Hepatic stellate cell (primary cell): ENCODE data around the gene YWHAQ.

Experiments
- DNase-seq: peaks from one replicate; pipeline ENCODE4 v3.0.0; 2011; ENCODE audit warnings: low spot score

YWHAQ gene

GRCh38 chr2:9655441-9656269, 24.9 kb upstream of the YWHAQ start:
- peak; percentile 84 for DNase-seq

GRCh38 chr2:9654452-9655100, 23.8 kb upstream of the YWHAQ start:
- no peak for DNase-seq

GRCh38 chr2:9653485-9654271, 22.9 kb upstream of the YWHAQ start:
- no peak for DNase-seq

DNA sequence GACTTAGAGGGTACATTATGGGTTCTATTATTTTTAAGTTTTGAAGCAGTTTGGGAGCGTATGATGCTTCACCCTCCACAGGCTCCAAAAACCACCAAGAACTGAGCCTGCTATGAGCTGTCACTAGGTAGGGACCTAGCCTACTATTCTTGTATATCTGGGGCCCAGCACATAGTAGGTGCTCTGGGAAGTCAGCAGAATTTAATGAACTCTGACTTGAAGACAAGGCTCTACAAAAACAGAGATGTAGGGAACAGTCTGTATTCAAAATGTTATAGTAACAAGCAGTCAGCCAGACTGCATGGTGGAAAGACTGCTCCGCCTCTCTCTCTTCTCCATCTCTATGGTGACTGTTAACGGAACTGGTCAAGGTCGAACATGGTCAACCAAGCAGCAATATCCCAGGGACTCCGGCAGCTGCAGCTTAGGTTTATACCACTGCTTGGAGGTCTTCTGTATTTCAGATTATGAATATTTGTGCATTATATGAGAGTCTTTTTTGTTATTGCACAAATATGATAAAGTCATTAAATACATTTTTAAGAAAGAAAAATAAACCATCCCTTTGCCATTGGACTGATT, 22.2 kb upstream of the YWHAQ start:
- no peak for DNase-seq

GRCh38 chr2:9652267-9652666, 21.5 kb upstream of the YWHAQ start:
- no peak for DNase-seq

DNA sequence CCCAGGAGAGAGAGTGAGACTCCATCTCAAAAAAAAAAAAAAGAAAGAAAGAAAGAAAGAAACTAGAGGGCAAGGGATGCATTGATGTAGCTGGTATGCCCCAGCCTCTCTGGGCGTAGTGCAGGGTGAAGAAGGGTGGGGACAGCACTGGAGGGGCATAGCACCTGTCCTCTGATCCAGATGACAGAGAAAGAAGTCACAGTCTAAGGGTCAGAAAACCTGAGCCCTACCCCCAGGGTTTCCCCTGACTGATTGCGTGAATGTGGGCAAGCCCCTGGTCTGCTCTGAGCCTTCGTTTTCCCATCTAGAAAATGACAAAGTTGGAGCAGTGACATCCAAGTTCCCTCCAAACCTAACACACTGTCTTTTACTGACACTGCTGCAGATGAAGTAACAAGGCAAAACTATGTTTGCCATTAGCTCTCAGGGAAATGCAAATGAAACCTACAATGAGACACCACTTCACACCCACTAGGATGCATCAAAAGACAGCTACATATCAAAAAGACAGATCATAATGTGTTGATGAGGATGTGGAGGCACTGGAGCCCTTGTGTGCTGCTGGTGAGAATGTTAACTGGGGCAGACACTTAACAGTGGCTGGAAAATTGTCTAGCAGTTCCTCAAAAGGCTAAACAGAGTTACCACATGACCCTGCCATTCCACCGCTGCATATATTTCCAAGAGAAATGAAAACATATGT, 19.5 kb upstream of the YWHAQ start:
- DNase-seq: no peak

GRCh38 chr2:9649261-9649660, 18.5 kb upstream of the YWHAQ start:
- DNase-seq: no peak

DNA sequence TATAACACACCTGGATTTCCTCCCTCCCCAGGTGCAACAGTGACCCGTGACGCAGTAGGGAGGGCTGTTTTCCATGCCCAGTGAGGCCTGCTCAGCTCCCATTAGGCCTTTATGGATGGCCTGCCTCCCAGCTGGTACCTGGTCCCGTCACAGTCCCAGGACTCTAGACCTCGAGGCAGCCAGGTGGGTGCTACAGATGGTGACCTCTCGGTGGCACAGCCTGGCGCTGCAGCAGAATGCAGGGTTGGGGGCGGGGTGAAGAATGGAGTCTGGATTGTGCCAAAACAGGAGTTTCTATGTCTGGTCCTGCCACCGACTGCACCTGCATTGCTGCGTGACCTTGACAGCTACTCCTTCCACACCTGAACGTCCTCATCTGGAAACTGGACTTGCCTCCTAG, 18.0 kb upstream of the YWHAQ start:
- no peak for DNase-seq

GRCh38 chr2:9647884-9648283, 17.1 kb upstream of the YWHAQ start:
- no peak for DNase-seq

GRCh38 chr2:9646196-9647030, 15.6 kb upstream of the YWHAQ start:
- DNase-seq: no peak

DNA sequence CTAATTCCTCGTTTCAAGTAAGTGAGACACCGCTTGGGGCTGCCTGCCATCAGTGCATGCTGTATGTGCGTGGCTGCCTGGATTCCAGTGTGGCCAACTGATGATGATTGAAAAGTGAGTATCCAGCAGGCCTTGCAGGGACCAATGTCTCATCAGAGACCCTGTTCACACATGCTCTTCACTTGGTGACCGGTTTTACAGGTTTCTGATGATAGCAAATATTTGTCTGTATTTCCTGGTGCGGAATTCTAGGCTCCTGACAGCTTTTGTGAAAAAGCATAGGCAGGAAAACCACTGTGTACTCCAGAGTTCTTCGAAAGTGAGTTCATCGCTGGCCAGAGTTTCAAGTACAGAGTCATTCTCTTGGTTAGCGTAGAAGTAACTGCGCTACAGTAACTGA, 13.8 kb upstream of the YWHAQ start:
- DNase-seq: no peak

GRCh38 chr2:9644021-9644420, 13.2 kb upstream of the YWHAQ start:
- DNase-seq: no peak

DNA sequence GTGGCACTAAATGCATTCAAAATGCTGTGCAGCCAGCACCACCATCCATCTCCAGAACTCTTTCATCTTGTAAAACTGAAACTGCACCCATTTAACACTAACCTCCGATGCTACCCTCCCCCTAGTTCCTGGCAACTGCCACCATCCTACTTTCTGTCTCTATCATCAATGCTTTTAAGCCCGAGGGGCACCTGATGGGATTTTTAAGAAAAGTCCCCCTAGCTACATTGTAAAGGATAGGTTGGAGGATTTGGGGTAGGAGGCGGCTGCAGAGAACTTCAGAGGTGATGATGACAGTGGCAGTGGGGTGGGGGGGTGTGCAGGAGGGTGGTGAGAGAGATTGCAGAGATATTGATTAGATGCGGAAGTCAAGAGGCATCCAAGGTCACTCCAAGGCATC, 10.8 kb upstream of the YWHAQ start:
- DNase-seq: no peak

DNA sequence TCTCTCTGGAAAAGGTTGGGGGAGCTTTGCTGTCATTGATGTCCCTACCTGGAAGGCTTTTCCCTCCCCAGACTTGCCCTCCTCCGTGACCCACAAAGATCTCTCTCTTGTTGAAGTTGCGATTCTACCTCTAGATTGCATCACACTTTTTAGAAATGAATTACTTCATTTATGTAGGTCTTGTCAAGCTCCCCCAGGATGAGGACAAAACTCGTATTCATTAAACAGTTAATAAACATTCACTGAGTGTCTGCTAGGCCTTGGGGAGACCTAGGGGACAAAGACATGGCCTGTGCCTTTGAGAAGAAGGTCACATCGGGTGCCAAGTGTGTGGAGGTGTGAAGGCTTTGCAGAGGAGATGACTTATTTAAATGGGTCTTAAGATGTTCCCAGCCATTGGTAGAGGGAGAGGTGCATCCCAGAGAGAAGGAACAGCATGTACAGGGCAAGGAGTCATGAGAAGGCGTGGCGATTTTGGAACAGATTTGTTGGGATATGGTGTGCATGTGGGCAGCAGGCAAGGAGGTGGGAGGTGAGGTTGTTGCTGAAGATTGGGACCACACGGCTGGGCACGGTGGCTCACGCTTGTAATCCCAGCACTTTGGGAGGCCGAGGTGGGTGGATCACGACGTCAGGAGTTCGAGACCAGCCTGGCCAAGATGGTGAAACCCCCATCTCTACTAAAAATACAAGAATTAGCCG, 9.8 kb upstream of the YWHAQ start:
- no peak for DNase-seq

- DNase-seq: no peak
Measured at GRCh38 chr2:9639740-9640343, 9.0 kb upstream of the YWHAQ start.

DNA sequence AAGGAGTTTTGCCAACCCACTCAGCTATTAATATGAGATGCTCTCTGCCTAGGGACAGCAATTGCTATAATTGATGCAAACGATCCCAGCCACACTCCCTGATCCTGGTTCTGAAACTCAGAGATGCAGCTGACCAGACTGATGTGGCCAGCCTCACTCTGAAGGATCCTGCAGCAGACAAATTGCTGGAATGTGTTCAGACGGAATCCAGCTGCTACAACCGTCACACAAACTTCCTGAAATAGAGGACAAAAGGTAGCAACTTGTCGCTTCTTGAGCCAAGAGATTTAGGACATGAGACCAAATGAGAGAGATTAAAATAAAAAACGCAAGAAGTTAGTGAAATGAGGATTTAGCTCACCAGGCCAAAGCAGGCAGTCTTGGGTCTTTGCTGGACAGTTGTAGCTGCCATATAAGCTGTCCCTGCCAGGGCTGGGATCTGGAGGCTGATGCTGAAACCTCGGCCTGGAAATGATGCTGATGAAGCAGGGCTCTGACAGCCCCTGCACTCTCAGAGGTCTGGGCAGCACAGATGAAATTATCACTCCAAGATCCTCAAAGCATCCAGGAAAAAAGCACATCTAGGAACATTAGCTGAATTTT, 8.3 kb upstream of the YWHAQ start:
- no peak for DNase-seq

GRCh38 chr2:9638532-9638931, 7.7 kb upstream of the YWHAQ start:
- DNase-seq: peak; percentile 96

DNA sequence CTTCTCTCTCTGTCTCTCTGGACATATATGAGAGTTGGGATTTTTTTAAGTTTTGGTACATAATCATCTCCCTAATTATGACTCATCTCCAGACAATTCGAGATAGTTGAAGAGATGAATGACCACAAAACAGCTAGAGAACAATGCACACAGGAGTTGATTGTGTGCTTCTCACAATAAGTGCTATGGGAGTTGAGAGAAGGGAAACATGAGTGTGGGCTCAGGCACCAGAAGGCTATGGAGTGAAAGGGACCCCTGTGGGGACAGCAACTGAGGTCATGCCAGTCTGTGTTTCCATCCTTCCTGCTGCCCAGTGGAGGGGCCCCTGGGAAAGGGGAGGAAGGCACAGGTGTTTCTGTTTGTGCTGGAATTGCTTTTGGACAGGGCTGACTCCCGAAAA, 6.5 kb upstream of the YWHAQ start:
- peak; percentile 52 for DNase-seq

GRCh38 chr2:9634133-9634532, 3.3 kb upstream of the YWHAQ start:
- no peak for DNase-seq
